ENCODE data around the gene CCT8L2. TPM values are rescaled to one million over a fixed set of nuclear protein-coding genes. Genes with fewer than 3 reads are reported as not detected.
"Not testable (repeated sequence)": the region's sequence is repeated elsewhere in the genome, so short reads cannot be mapped to it uniquely, and the experiment has no call there.

The CCT8L2 gene
- total RNA-seq, 2 experiments from 2014 or later: not detected

GRCh38 chr22:16603448-16603768 is 10.8 kb upstream of the CCT8L2 start:
- Mint-ChIP-seq H3K36me3 (no peaks in the 10 kb centered on the region), H3K27me3 (peaks cover 41% of the 10 kb centered on the region), H3K9me3 (no peaks in the 10 kb centered on the region), H3K4me1 (peaks cover 2% of the 10 kb centered on the region), H3K27ac (no peak overlapping the region), H3K4me3 (peak overlapping the region; percentile 80)
- no peak for DNase-seq
- POLR2A ChIA-PET: no interaction called here
- ATAC-seq (ENCODE audit: low read depth): peak; percentile 27

- H3K4me3 Mint-ChIP-seq: peak overlapping the region; percentile 80
- DNase-seq; ATAC-seq (ENCODE audit: low read depth); H3K9me3 Mint-ChIP-seq; H3K4me1 Mint-ChIP-seq; H3K36me3 Mint-ChIP-seq: not testable (repeated sequence)
- peak overlapping the region; percentile 32 for H3K27ac Mint-ChIP-seq
- H3K27me3 Mint-ChIP-seq: peaks cover 42% of the 10 kb centered on the region
- POLR2A ChIA-PET: interaction anchor here (0.6 kb wide), 1 partner anchor 565 kb away, joined by 4 read pairs; no protein-coding TSS in a partner anchor
These were observed 10.3 kb upstream of the CCT8L2 start for GRCh38 chr22:16602728-16603447.

DNA sequence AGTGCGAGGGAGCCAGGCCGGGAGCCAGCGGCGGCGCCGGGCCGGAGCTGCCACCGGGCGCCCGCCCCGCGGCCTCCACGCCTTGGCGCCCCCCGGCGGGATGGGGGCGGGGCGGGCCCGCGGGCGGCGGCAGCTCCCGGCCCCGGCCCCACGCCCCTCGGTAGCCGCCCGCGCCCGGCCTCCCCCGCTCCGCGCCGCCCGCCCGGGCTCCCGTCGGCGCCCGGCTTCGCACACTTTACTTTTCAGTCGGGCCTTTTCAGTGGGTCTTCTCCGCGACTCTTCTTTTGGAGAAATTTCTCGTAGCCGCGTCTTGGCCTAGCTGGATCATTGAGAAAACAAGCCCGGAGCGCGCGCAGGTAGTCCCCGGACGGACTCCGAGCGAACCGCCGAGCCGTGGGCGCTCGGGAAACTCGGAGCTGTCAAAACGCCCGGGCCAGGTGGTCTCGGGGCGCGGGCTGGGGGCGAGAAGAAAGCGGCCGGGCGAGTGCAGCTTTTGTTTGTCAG is 9.7 kb upstream of the CCT8L2 start:
- H3K36me3 Mint-ChIP-seq; H3K9me3 Mint-ChIP-seq; ATAC-seq (ENCODE audit: low read depth); H3K4me1 Mint-ChIP-seq; H3K27ac Mint-ChIP-seq: not testable (repeated sequence)
- POLR2A ChIA-PET: interaction anchor here (0.6 kb wide), 1 partner anchor 565 kb away, joined by 4 read pairs; no protein-coding TSS in a partner anchor
- peak; percentile 42 for DNase-seq
- Mint-ChIP-seq H3K27me3 (peaks cover 42% of the 10 kb centered on the region), H3K4me3 (peak overlapping the region; percentile 80)

DNA sequence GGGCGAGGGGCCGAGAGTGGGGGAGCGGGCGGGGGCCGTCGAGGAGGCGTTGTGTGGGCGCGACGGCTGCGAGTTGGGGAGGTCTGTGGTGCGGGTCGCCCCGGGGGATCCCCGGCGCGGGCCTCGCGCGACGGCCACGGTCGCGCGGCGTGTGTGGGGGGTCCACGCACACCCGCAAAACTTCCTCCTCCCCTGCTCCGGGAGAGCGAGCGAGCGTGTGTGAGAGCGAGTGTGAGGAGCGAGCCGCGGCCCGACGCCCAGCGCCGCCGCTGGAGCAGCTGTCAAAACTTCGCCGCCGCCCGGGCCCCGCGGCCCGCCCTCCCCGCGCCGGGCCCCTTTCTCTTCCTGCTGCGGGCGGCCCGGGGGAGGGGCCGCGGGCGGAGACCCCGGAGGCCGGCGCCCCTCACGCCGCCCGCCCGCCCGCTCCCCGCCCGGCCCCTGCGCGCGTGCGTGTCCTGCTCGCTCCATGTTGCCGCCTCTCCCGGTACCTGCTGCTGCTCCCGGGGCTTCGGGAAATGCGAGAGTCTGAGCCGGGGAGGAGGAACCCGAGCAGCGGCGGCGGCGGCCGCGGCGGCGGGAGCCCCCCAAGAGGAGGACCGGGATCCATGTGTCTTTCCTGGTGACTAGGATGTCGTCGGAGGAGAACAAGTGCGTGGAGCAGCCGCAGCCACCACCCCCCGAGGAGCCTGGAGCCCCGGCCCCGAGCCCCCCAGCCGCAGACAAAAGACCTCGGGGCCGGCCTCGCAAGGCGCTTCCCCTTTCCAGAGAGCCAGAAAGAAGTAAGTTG is 9.0 kb upstream of the CCT8L2 start:
- Mint-ChIP-seq H3K4me1 (peaks cover 2% of the 10 kb centered on the region), H3K36me3 (no peaks in the 10 kb centered on the region), H3K27me3 (peaks cover 42% of the 10 kb centered on the region), H3K4me3 (peak overlapping the region; percentile 52), H3K27ac (no peak overlapping the region), H3K9me3 (no peaks in the 10 kb centered on the region)
- POLR2A ChIA-PET: interaction anchor here (0.6 kb wide), 1 partner anchor 925 kb away, joined by 3 read pairs; no protein-coding TSS in a partner anchor
- DNase-seq: peak; percentile 50
- ATAC-seq (ENCODE audit: low read depth): peak; percentile 33

- H3K4me1 Mint-ChIP-seq, H3K9me3 Mint-ChIP-seq, H3K36me3 Mint-ChIP-seq, H3K27ac Mint-ChIP-seq, POLR2A ChIA-PET: not testable (repeated sequence)
- DNase-seq (peak; percentile 63), ATAC-seq (ENCODE audit: low read depth) (peak; percentile 51)
- Mint-ChIP-seq H3K27me3 (peaks cover 42% of the 10 kb centered on the region), H3K4me3 (peak overlapping the region; percentile 48)
These were observed 8.2 kb upstream of the CCT8L2 start for GRCh38 chr22:16600644-16601436.

DNA sequence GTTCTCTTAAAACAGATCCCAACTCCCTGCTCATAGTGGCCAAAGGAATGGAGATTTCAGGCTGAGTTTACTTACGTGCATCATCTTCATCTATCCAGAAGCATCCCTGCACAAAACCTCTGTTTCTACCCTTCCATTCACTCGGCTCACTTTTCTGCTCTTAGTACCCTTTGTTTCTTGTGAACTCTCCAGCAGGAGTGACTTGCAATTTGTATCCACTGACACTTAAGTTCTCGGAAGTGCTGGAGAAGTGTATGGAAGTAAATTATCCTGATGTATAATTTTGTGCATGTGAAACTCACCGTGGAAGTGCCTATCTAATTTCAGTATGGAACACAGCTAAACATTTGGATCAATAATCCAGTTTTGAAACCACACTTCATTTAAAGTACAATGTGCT is 7.0 kb upstream of the CCT8L2 start:
- H3K36me3 Mint-ChIP-seq; H3K27ac Mint-ChIP-seq; DNase-seq; H3K4me3 Mint-ChIP-seq; H3K9me3 Mint-ChIP-seq; ATAC-seq (ENCODE audit: low read depth); POLR2A ChIA-PET; H3K4me1 Mint-ChIP-seq: not testable (repeated sequence)
- H3K27me3 Mint-ChIP-seq: peaks cover 42% of the 10 kb centered on the region

GRCh38 chr22:16595251-16595650 is 2.6 kb upstream of the CCT8L2 start:
- H3K36me3 Mint-ChIP-seq; ATAC-seq (ENCODE audit: low read depth); H3K4me1 Mint-ChIP-seq; H3K4me3 Mint-ChIP-seq; DNase-seq; POLR2A ChIA-PET; H3K9me3 Mint-ChIP-seq; H3K27ac Mint-ChIP-seq: not testable (repeated sequence)
- H3K27me3 Mint-ChIP-seq: peaks cover 17% of the 10 kb centered on the region

DNA sequence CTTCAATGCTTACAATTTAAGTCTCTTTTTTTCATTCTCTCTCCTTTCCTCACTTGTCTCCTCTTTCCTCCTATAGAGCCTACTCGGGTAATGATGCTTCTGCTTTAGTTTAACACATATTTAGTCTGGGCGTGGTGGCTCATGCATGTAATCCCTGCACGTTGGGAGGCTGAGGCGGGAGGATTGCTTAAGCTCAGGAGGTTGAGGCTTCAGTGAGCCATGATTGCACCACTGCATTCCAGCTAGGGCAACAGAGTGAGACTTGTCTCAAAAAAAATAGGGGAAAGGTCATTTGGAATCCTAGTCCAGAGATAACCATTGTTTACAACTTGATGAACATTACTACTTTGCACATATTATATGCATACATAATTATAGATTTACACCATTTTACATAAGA is 1.4 kb upstream of the CCT8L2 start:
- POLR2A ChIA-PET: no interaction called here
- Mint-ChIP-seq H3K27me3 (peaks cover 9% of the 10 kb centered on the region), H3K36me3 (no peaks in the 10 kb centered on the region), H3K27ac (no peak overlapping the region), H3K9me3 (no peaks in the 10 kb centered on the region), H3K4me3 (no peak overlapping the region), H3K4me1 (no peaks in the 10 kb centered on the region)
- ATAC-seq (ENCODE audit: low read depth) (no peak), DNase-seq (no peak)

DNA sequence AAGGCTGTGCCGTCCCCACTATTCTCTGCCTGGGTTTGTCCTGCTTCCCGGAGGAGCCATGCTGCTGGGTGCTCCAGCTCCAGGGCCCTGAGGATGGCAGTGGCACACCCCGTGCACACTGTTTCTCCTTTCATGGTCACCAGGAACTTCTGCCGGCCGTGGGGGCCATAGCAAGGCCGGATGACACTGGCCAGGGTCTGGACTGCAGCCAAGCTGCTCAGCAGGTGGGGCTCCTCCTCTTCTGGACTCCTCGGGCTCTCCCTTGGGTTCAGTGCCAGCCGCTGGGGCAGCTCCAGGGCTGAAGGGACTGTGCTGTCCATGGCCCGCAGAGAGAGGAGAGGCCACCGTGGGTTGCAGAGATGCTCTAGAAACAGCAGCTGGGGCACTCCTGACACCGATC is 379 bp downstream of the CCT8L2 start:
- ATAC-seq (ENCODE audit: low read depth); H3K36me3 Mint-ChIP-seq; H3K4me3 Mint-ChIP-seq; H3K9me3 Mint-ChIP-seq; H3K27ac Mint-ChIP-seq; DNase-seq; POLR2A ChIA-PET; H3K4me1 Mint-ChIP-seq; H3K27me3 Mint-ChIP-seq: not testable (repeated sequence)

GRCh38 chr22:16591136-16591535 is 1.5 kb downstream of the CCT8L2 start:
- H3K27ac Mint-ChIP-seq; H3K27me3 Mint-ChIP-seq; DNase-seq; H3K36me3 Mint-ChIP-seq; ATAC-seq (ENCODE audit: low read depth); H3K9me3 Mint-ChIP-seq; H3K4me1 Mint-ChIP-seq; H3K4me3 Mint-ChIP-seq; POLR2A ChIA-PET: not testable (repeated sequence)

DNA sequence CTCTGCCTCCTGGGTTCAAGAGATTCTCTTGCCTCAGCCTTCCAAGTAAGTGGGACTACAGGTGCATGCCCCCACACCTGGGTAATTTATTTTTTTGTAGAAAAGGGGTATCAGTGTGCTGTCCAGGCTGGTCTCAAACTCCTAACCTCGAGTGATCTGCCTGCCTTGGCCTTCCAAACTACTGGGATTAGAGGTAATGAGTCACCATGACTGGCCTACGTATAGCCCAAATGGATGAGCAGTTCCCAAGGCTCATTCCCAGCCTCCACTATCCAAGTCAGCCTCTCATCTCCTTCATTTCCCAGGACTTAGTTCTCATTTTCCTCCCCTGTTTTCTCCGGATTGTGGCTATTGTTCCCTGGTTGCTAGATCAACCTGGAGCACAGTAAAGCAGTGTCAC is 5.6 kb downstream of the CCT8L2 start:
- DNase-seq (no peak), ATAC-seq (ENCODE audit: low read depth) (no peak)
- Mint-ChIP-seq H3K27me3 (peaks cover 2% of the 10 kb centered on the region), H3K4me1 (no peaks in the 10 kb centered on the region), H3K4me3 (no peak overlapping the region), H3K27ac (no peak overlapping the region), H3K9me3 (no peaks in the 10 kb centered on the region), H3K36me3 (no peaks in the 10 kb centered on the region)
- POLR2A ChIA-PET: no interaction called here

DNA sequence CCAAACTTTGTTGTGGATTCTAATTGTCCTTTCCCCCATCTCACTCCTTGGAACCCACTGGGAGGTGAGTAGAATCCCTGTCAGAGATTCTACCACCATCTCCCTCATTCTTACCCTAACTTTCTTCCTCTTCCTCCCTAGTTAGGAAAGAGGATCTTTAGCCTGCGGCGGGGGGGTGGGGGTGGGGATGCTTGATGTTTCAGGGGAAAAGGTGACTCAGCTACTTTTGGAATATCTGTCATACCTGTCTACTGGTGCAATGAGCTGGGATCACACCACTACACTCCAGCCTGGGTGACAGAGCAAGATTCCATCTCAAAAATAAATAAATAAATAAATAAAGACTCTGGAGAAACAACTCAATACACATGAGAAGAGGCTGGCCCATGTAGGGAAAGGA is 6.4 kb downstream of the CCT8L2 start:
- Mint-ChIP-seq H3K4me1 (no peaks in the 10 kb centered on the region), H3K9me3 (no peaks in the 10 kb centered on the region), H3K27ac (no peak overlapping the region), H3K36me3 (no peaks in the 10 kb centered on the region), H3K27me3 (peaks cover 2% of the 10 kb centered on the region), H3K4me3 (no peak overlapping the region)
- no peak for ATAC-seq (ENCODE audit: low read depth)
- POLR2A ChIA-PET: no interaction called here
- DNase-seq: no peak

GRCh38 chr22:16580872-16581271 is 11.7 kb downstream of the CCT8L2 start:
- H3K4me3 Mint-ChIP-seq; H3K27ac Mint-ChIP-seq; H3K9me3 Mint-ChIP-seq; H3K36me3 Mint-ChIP-seq; H3K27me3 Mint-ChIP-seq; POLR2A ChIA-PET; H3K4me1 Mint-ChIP-seq; ATAC-seq (ENCODE audit: low read depth); DNase-seq: not testable (repeated sequence)

All from activated naive CD8-positive, alpha-beta T cell treated with anti-CD3 and anti-CD28 coated beads, Interleukin-2, amount 10 ng/mL, durations not matched to agents 7 days and 5 days (primary cell).